DND-41 (cell line): Measurements from ENCODE around the gene CSAD.
A peak's percentile ranks its signal among the peaks of the same experiment; 100 is the strongest.

Experiments
- ATAC-seq: fragments of 200-7000 bp; cut with Tn5 transposase; 3 replicates; pipeline ENCODE4 v1.9.1; 2021; ENCODE audit warnings: low read depth; ENCODE audit not compliant: insufficient read depth
- DNase-seq: peaks from one replicate; pipeline ENCODE4 v3.0.0-alpha.2; 2020
- H2AFZ ChIP-seq: 2 replicates; pipeline ENCODE4 v1.6.0; 2012; ENCODE audit warnings: low read depth, low read length
- H3K27ac ChIP-seq: 2 replicates; pipeline ENCODE4 v1.5.1; 2012; ENCODE audit warnings: low read length, inconsistent platforms
- H3K27me3 ChIP-seq: fragments of 200-600 bp; sonication (generic); 2 replicates; pipeline ENCODE4 v1.6.0; 2012; ENCODE audit warnings: low read length, mild to moderate bottlenecking, inconsistent platforms; ENCODE audit not compliant: insufficient read depth, poor library complexity
- H3K36me3 ChIP-seq: 2 replicates; pipeline ENCODE4 v1.5.1; 2012; ENCODE audit warnings: low read length, inconsistent platforms; ENCODE audit not compliant: insufficient read depth
- H3K4me1 ChIP-seq: 2 replicates; pipeline ENCODE4 v1.5.1; 2012; ENCODE audit warnings: mild to moderate bottlenecking, low read length; ENCODE audit not compliant: insufficient read depth
- H3K4me2 ChIP-seq: 2 replicates; pipeline ENCODE4 v1.6.0; 2012; ENCODE audit warnings: mild to moderate bottlenecking, moderate library complexity, low read length, inconsistent platforms; ENCODE audit not compliant: insufficient read depth
- H3K4me3 ChIP-seq, 2 experiments: fragments of 200-600 bp in 1 of 2; shearing (Covaris generic) in 1 of 2; 2 replicates each; pipeline ENCODE4 v1.5.1; 2012 to 2016; ENCODE audit warnings: inconsistent platforms in 2 of 2, low read length in 2 of 2, mild to moderate bottlenecking in 2 of 2, low read depth in 1 of 2, moderate library complexity in 1 of 2
- H3K79me2 ChIP-seq: 2 replicates; pipeline ENCODE4 v1.6.0; 2012; ENCODE audit warnings: low read length, inconsistent platforms; ENCODE audit not compliant: insufficient read depth
- H3K9ac ChIP-seq: 2 replicates; pipeline ENCODE4 v1.6.0; 2012; ENCODE audit warnings: low read depth, mild to moderate bottlenecking, inconsistent platforms, low read length, moderate library complexity
- H3K9me3 ChIP-seq: 2 replicates; pipeline ENCODE4 v1.5.1; 2012; ENCODE audit warnings: low read length, moderate library complexity, mild to moderate bottlenecking, inconsistent platforms; ENCODE audit not compliant: insufficient read depth, severe bottlenecking
- H4K20me1 ChIP-seq: 2 replicates; pipeline ENCODE4 v1.6.0; 2012; ENCODE audit warnings: low read length; ENCODE audit not compliant: insufficient read depth
- EZH2 ChIP-seq: IDR thresholded peaks from 3 replicates; pipeline ENCODE4 v1.6.1; 2012; ENCODE audit warnings: borderline replicate concordance, low read depth, mild to moderate bottlenecking, moderate library complexity, low read length, inconsistent platforms; ENCODE audit not compliant: severe bottlenecking
- TF ChIP-seq, protein P1 (sequence below): IDR thresholded peaks from 2 replicates; pipeline ENCODE4 v1.5.1; 2012; ENCODE audit warnings: borderline replicate concordance, low read length, moderate library complexity, mild to moderate bottlenecking; ENCODE audit not compliant: poor library complexity, severe bottlenecking; ENCODE audit errors: extremely low read depth

CSAD gene

GRCh38 chr12:53176750-53177149 is 4.0 kb downstream of the CSAD start:
- Histone ChIP-seq H3K36me3 (peaks cover 4% of the 10 kb centered on the region), H4K20me1 (peaks cover 2% of the 10 kb centered on the region), H2AFZ (no peak overlapping the region), H3K27me3 (no peaks in the 10 kb centered on the region), H3K4me2 (no peak overlapping the region), H3K79me2 (peaks cover 15% of the 10 kb centered on the region), H3K9ac (no peak overlapping the region), H3K27ac (no peak overlapping the region), H3K9me3 (no peaks in the 10 kb centered on the region), H3K4me1 (peaks cover 20% of the 10 kb centered on the region), H3K4me3 (no peak overlapping the region)
- TF ChIP-seq, protein P1, sequence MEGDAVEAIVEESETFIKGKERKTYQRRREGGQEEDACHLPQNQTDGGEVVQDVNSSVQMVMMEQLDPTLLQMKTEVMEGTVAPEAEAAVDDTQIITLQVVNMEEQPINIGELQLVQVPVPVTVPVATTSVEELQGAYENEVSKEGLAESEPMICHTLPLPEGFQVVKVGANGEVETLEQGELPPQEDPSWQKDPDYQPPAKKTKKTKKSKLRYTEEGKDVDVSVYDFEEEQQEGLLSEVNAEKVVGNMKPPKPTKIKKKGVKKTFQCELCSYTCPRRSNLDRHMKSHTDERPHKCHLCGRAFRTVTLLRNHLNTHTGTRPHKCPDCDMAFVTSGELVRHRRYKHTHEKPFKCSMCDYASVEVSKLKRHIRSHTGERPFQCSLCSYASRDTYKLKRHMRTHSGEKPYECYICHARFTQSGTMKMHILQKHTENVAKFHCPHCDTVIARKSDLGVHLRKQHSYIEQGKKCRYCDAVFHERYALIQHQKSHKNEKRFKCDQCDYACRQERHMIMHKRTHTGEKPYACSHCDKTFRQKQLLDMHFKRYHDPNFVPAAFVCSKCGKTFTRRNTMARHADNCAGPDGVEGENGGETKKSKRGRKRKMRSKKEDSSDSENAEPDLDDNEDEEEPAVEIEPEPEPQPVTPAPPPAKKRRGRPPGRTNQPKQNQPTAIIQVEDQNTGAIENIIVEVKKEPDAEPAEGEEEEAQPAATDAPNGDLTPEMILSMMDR = no peak
- TF ChIP-seq EZH2 = no peak
- DNase-seq (no peak), ATAC-seq (no peak)

DNA sequence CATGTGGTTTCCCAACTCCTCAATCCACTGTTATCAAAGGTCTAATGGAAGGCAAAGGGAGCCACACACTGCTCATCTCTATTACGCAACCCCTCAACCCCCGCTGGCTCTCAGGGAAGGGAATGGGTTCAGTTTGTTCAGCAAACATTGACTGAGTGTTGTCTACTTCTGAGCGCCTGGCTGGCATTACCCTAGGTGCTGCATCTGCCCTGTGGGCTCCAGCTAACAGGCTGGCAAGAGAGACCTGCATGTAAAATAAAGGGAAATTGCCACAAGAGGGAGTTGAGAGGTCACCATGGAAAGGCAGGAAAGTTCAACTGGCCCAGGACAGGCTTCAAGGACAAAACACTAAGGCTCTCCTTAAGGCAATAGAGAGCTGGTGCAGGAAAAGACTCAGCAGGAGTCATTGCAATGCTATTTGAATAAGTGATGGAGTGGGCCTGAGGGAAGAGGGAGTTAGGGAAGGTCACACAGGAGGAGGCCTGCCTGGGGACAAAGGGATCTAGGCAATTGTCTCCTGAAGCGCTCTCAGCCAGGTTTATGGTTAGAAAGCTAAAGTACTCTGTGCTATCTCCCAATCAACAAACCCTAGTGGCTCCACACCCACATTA is 5.7 kb downstream of the CSAD start:
- ATAC-seq = 0 out of 3 replicates have a peak, but pooled peaks have one; percentile 31
- Histone ChIP-seq H3K36me3 (no peaks in the 10 kb centered on the region), H3K27me3 (no peaks in the 10 kb centered on the region), H3K4me3 (no peak overlapping the region), H3K4me1 (peaks cover 13% of the 10 kb centered on the region), H3K27ac (no peak overlapping the region), H3K79me2 (peaks cover 6% of the 10 kb centered on the region), H4K20me1 (no peaks in the 10 kb centered on the region), H3K9ac (no peak overlapping the region), H3K9me3 (no peaks in the 10 kb centered on the region), H3K4me2 (no peak overlapping the region), H2AFZ (no peak overlapping the region)
- no peak for DNase-seq
- TF ChIP-seq, protein P1 = peak; percentile 28
- TF ChIP-seq EZH2 = no peak

- no peak for ATAC-seq
These were observed 7.5 kb downstream of the CSAD start for GRCh38 chr12:53173085-53173715.

More at GRCh38 chr12:53173085-53173715, 7.5 kb downstream of the CSAD start:
- no peak overlapping the region for H3K4me3 ChIP-seq
- TF ChIP-seq EZH2 = no peak
- TF ChIP-seq, protein P1 = no peak
- H3K9ac ChIP-seq = no peak overlapping the region
- H3K27me3 ChIP-seq = no peaks in the 10 kb centered on the region
- H3K4me1 ChIP-seq = no peaks in the 10 kb centered on the region
- no peaks in the 10 kb centered on the region for H3K36me3 ChIP-seq
- H3K9me3 ChIP-seq = no peaks in the 10 kb centered on the region
- DNase-seq = no peak
- H4K20me1 ChIP-seq = no peaks in the 10 kb centered on the region
- no peak overlapping the region for H3K4me2 ChIP-seq
- no peak overlapping the region for H2AFZ ChIP-seq
- no peaks in the 10 kb centered on the region for H3K79me2 ChIP-seq
- H3K27ac ChIP-seq = no peak overlapping the region
